GM18502 (cell line): ENCODE measurements around the gene RNF144A.

Experiments
- ATAC-seq: cut with Tn5 transposase; IDR thresholded peaks from one replicate; pipeline ENCODE4 v1.9.1; 2021; ENCODE audit warnings: mild to moderate bottlenecking; ENCODE audit not compliant: unreplicated experiment, poor library complexity

RNF144A gene

DNA sequence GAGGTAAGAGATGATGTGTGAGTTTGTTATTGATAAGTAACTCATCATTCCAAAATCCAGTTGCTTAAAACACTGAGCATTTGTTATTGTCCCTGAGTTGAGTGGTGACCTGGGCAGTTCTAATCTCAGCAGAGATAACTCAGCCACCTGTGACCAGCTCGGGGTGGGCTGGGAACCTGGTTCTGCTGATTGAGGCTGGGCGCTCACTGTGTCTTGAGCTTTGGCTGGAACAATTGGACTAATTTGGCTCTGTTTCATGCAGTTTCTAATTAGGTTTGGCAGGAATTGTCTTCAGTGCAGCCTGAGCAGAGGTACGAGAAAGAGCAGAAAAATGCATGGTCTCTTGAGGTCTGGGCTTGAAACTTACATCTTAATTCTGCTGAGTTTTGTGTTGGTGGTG lies 144.7 kb downstream of the RNF144A start:
- ATAC-seq = no peak

DNA sequence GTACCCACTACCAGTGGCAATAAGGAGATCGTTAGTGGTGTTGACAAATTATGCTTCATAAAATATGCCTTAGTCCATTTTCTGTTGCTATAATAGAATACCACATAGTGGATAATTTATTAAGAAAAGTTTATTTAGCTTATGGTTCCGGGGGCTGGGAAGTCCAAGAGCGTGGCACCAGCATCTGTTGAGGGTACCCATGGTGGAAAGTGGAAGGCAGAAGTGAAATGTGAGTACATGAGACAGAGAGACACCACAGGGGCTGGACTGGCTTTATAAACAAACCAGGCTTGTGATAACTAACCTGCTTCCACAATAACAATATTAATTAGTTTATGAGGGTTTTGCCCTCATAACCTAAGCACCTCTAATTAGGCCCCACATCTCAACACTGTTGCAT lies 146.6 kb downstream of the RNF144A start:
- no peak for ATAC-seq

DNA sequence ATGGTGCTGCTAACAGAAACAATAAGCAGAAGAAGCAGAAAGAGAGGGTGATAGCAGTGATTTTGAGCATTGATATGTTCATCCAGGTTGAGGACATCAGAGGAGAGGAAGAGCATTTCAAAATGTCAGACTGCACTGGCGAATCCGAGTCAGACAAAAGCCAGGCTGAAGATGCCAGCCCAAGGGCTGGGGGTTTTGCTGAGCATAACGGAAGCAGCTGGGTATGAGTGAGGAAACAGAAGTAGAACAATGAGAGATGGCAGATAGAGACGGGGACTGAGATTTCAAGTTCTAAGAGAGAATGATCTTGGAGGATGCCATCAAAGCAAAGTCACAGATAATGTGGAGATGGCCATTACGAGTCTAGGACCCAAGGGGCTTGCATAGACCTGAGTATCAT lies 151.2 kb downstream of the RNF144A start:
- ATAC-seq = no peak

DNA sequence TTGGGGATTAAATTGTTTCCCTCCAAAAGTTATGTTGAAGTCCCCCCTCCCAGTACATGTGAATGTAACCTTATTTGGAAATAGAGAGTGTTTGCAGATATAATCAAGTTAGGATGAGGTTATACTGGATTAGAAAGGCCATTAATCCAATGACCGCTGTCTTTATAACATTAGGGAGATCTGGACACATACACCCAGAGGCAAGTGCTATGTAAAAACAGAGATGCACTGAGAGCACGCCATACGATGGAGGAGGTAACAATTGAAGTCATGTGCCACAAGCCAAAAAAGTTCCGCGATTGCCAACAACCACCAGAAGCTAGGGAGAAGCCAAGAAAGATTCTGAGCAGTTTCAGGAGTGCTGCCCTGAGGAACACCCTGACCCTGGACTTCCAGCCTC lies 153.3 kb downstream of the RNF144A start:
- ATAC-seq = no peak

DNA sequence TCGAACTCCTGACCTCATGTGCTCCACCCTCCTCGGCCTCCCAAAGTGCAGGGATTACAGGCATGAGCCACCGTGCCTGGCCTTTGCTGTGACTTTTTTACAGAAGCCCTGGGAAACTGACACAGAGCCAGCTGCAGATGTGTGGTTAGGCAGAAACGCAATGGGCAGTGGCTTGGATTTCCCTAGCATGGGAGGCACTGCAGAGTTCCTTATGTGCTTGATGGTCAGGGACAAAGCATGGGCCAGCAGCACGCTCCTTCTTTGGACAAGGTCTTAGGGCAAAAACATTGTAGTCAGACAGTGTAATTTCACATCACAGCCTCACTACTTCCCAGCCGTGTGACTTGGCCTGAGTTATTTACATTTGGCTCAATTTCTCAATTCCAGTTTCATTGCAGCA lies 153.9 kb downstream of the RNF144A start:
- no peak for ATAC-seq

DNA sequence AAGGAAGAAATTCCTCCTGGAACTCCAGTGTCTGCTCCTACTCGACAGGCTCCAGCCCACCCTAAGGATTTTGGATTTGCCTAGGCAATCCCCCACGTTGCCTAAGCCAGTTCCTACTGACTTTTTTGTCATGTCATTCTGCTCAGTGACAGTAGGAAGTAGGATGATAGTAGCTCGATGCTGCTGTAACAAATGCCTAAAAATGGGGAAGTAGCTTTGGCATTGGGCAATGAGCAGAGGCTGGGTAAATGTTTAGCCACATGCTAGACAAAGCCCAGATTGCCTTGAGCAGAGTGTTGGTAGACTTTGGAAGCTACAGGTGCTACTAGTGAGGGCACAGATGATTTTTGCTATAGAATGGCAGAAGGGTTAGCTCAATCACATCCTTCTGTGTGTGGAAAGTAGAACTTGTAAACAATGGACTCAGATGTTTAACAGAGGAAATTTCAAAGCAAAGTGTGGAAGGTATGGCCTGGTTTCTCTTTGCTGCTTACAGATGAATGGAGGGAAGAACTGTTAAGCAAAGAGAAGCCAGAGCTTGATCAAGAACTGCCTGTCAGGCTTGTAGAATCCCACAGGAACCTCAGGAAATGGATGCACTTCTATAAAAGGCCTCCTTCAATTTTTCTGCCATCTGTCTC lies 154.8 kb downstream of the RNF144A start:
- ATAC-seq = no peak

DNA sequence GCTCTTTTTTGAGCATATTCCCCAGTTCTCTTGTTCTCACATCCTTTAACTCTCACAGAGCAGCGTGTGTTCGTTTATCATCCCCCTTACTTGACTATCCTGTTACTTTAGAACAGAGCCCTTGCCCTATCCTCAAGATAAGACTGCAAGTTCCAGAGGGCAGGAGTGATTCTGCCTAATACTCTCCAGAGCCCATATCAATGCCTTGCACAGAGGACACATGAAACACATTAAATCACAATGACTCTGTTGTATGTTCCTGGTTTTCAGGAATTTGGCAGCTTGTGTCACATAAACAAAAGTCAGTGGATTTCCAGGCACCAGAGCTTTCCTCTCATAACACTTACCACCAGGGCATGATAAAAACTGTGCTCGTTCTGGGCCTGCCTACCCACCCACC lies 156.7 kb downstream of the RNF144A start:
- no peak for ATAC-seq

DNA sequence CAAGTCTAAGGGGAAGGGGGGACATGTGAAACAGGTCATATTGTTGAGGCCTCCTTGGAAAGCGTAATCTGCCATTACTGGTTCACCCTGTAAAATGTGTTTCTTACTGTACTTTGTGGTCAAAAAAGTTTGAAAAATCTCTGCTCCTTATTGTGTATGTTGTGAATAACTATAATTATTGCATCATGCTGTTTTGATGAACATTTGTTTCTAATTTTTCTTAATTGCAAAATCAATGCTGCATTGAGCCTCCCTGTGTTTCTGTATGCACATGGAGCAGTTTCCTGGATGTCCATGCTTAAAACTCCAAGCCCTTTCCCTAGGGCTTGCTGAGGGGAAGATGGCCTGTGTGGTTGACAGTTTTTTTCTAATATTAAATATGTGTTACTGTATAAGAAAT lies 158.6 kb downstream of the RNF144A start:
- no peak for ATAC-seq

DNA sequence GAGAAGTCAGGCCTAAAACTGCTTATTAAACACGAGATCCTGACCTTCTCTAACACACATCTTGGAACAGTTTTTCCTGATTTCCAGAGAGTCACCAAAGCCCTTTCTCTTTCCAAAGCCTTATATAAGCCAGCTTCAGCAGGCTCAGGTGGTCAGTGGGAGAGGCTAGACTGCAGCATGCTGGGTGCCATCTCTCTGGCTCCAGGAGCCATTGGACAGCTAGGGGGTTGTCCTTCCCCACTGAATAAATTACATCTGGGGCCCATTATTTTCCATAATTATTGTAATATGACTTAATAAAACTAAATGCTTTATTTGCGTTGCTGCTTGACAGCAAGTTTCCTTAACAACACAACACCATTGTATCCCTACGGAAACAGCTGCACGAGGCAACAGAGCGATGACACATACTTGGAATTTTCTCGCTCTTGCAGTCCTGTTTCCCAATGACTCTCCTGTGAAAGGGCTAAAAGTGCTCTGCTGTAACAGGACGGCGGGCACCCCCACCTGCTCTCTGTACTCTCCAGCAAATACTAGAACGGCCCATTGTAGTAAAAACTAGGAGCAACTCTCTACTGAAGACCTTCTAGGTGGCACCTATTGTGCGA lies 160.6 kb downstream of the RNF144A start:
- no peak for ATAC-seq

DNA sequence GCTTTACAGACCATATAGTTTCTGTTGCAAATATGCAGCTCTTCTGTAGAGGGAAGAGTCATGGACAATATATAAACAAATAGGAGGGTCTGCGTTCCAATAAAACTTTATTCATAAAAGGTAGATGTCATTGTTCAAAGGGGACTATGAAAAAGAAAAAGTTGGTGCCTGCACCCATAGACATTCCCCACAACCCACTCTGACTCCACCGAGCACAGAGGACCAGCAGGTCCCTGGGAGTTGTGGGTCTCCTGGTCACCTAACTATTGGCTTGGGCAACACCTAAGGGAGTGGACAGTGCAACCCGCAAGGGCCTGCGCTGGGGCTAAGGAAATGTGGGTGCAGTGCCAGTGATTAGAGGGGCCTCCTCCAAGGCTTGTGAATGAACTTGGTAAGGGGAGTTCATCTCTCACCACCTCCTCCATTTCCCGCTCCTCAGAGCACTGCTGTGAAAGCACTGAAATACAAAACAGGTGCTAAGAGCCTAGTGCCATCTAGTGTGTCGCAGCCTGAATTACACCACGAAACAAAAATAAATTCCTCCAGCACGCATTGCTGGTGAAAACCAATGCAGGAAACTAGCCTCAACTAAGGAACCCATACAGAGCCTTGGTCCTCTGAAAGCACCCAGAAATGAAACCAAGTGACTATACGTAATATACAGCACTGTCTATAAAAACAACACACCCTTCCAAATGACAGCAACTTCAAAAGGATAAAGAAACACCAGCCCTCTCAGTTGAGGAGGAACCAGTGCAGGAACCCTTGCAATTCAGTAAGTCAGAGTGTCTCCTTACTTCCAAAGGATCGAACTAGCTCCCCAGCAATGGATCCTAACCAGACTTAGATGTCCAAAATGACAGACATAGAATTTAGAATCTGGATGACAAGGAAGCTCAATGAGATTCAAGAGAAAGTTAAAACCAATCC lies 166.6 kb downstream of the RNF144A start:
- peak; percentile 71 for ATAC-seq

DNA sequence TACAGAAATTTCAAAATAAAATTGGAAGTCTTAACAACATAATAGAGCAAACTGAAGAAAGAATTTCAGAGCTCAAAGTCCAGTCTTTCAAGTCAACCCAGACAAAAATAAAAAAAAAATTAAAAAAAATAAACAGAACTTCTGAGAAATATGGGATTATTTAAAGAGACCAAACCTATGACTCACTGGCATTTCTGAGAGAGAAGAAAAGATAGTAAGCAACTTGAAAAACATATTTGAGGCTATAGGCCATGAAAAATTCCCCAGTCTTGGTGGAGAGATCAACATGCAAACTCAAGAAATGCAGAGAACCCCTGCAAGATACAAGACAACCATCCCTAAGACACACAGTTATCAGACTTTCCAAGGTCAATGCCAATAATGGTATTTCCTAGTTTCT lies 167.4 kb downstream of the RNF144A start:
- no peak for ATAC-seq

DNA sequence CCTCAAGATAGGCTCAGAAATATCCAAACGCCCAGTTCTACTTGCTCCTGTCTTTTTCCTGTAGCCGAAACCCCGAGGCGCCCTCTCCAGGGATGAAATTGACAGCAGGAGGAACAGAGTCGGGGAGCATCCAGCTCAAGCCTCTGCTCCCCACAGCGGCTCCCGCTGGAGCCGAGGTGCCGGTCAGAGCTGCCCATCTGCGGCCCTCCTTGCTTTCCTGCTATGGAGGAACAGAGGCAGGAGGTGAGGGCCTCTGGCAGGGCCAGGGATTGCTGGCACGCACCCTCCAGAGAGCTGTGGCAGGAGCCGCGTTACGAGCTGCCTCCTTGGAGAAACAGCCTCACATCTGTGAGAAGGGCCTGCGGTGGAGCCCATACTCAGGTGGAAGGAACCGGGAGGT lies 172.1 kb downstream of the RNF144A start:
- ATAC-seq = no peak

DNA sequence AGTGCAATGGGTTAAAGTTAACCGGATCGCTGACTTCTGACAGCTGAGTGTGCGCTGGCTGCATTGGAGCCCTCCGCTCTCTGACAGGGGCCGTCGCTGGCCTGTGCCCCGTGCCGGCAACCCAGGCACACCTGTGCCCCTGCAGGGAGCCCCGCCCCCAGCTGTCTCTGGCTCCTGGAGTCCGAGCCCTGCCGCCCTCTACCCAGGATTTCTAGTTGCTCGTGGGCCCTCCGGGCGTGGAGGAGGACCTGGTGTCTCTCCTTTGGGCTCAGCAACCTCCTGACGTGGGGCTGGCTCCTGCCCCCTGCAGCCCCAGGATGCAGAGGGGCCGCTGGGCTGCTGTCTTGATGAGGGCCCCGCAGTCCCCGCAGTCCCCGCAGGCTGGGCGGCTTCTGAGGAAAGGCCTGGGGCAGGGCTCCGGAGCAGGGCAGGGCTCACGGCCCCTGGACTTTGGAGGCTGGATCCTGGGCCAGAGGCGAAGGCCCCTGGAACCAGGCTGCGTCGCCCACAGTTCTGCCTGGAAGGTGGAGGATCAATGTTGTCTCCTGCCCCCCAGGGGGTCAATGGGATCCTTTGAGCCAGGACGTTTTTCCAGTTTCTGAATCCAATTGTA lies 172.8 kb downstream of the RNF144A start:
- ATAC-seq = no peak

DNA sequence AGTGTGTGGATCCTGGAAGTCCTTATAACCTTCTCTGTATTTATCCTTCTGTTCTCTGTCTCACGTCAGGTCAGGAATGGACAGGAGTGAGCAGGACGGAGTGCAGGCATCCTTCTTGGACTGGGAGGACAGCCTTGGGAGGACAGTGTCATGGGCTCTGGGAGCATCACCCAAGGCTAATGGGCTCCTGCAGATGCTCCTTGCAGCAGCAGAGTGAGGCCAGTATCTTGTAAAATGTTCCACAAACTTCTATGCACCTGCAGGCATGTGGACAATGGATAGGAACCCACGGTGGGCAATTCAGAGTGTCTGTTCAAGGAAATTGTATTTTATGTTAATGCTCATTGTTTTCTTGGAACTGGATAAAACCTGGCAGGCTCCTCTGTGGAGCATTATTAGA lies 176.2 kb downstream of the RNF144A start:
- ATAC-seq = no peak
